Mesenchymal stem cell (in vitro differentiated cells and primary cell): ENCODE data around the gene NT5DC3. TPM values are rescaled to one million over a fixed set of nuclear protein-coding genes. Genes with fewer than 3 reads are reported as not detected.

ENCODE experiments used
- DNase-seq: peaks from one replicate; pipeline ENCODE4 v3.0.0-alpha.2; 2013
- H2AFZ ChIP-seq: one replicate; pipeline ENCODE4 v1.6.1; 2013; ENCODE audit warnings: low read depth, mild to moderate bottlenecking, control low read depth, inconsistent platforms, low read length, moderate library complexity
- H2AK5ac ChIP-seq: 2 replicates; pipeline ENCODE4 v1.6.1; 2013; ENCODE audit warnings: low read length, moderate library complexity, mild to moderate bottlenecking, inconsistent platforms; ENCODE audit not compliant: severe bottlenecking
- H2BK120ac ChIP-seq: one replicate; pipeline ENCODE4 v1.6.1; 2013; ENCODE audit warnings: low read depth, mild to moderate bottlenecking, inconsistent platforms, low read length, moderate library complexity
- H2BK12ac ChIP-seq, 2 experiments: one replicate each; pipeline ENCODE4 v1.6.1; 2013; ENCODE audit warnings: inconsistent platforms in 2 of 2, low read length in 2 of 2, mild to moderate bottlenecking in 2 of 2, moderate library complexity in 2 of 2, control low read depth in 1 of 2
- H2BK15ac ChIP-seq: one replicate; pipeline ENCODE4 v1.6.1; 2013; ENCODE audit warnings: mild to moderate bottlenecking, low read depth, inconsistent platforms; ENCODE audit not compliant: poor library complexity, severe bottlenecking
- H2BK5ac ChIP-seq: 2 replicates; pipeline ENCODE4 v1.6.1; 2013; ENCODE audit warnings: low read depth, mild to moderate bottlenecking, low read length, control low read depth, inconsistent platforms; ENCODE audit not compliant: poor library complexity, severe bottlenecking
- H3K14ac ChIP-seq, 2 experiments: one replicate each; pipeline ENCODE4 v1.6.1; 2013; ENCODE audit warnings: inconsistent platforms in 2 of 2, low read length in 2 of 2, control low read depth in 1 of 2, mild to moderate bottlenecking in 1 of 2, moderate library complexity in 1 of 2
- H3K18ac ChIP-seq, 2 experiments: one replicate each; pipeline ENCODE4 v1.6.1; 2013; ENCODE audit warnings: inconsistent platforms in 2 of 2, low read length in 2 of 2, control low read depth in 1 of 2, low read depth in 1 of 2, mild to moderate bottlenecking in 1 of 2
- H3K23ac ChIP-seq, 2 experiments: one replicate each; pipeline ENCODE4 v1.6.1; 2013; ENCODE audit warnings: inconsistent platforms in 2 of 2, low read length in 2 of 2, mild to moderate bottlenecking in 2 of 2, moderate library complexity in 2 of 2, control low read depth in 1 of 2
- H3K27ac ChIP-seq: 2 replicates; pipeline ENCODE4 v1.5.1; 2013; ENCODE audit warnings: mild to moderate bottlenecking, moderate library complexity, low read length, control low read depth, inconsistent platforms; ENCODE audit not compliant: poor library complexity, severe bottlenecking
- H3K27me3 ChIP-seq, 2 experiments: 2 replicates each; pipeline versions ENCODE4 v1.6.1 to v1.7.0; 2013; ENCODE audit warnings: low read length in 2 of 2, mild to moderate bottlenecking in 2 of 2, moderate library complexity in 2 of 2, control low read depth in 1 of 2, inconsistent platforms in 1 of 2; ENCODE audit not compliant: control insufficient read depth in 1 of 2, insufficient read depth in 1 of 2
- H3K36me3 ChIP-seq, 2 experiments: 2 replicates each; pipeline versions ENCODE4 v1.6.1 to v1.7.0; 2013; ENCODE audit warnings: low read length in 2 of 2, control low read depth in 1 of 2, inconsistent platforms in 1 of 2, low read depth in 1 of 2, mild to moderate bottlenecking in 1 of 2; ENCODE audit not compliant: insufficient read depth in 2 of 2, control insufficient read depth in 1 of 2
- H3K4ac ChIP-seq, 2 experiments: one replicate each; pipeline ENCODE4 v1.6.1; 2013; ENCODE audit warnings: inconsistent platforms in 2 of 2, low read length in 2 of 2, mild to moderate bottlenecking in 2 of 2, moderate library complexity in 2 of 2, control low read depth in 1 of 2, low read depth in 1 of 2
- H3K4me1 ChIP-seq: 2 replicates; pipeline ENCODE4 v1.6.1; 2013; ENCODE audit warnings: low read depth, low read length, control low read depth; ENCODE audit not compliant: control insufficient read depth, insufficient read depth
- H3K4me2 ChIP-seq: 2 replicates; pipeline ENCODE4 v1.6.1; 2013; ENCODE audit warnings: low read length, mild to moderate bottlenecking, inconsistent platforms; ENCODE audit not compliant: poor library complexity, severe bottlenecking
- H3K4me3 ChIP-seq, 2 experiments: 2 replicates each; pipeline versions ENCODE4 v1.5.1 to v1.7.0; 2013; ENCODE audit warnings: low read length in 2 of 2, mild to moderate bottlenecking in 2 of 2, control low read depth in 1 of 2, low read depth in 1 of 2; ENCODE audit not compliant: insufficient read depth in 1 of 2
- H3K79me1 ChIP-seq: replicated peaks from 2 replicates; pipeline ENCODE4 v1.6.1; 2013; ENCODE audit warnings: mild to moderate bottlenecking, control low read depth, low read length, inconsistent platforms; ENCODE audit not compliant: poor library complexity, severe bottlenecking
- H3K9ac ChIP-seq: 2 replicates; pipeline ENCODE4 v1.7.0; 2013; ENCODE audit warnings: mild to moderate bottlenecking, low read length, moderate library complexity
- H3K9me3 ChIP-seq: 2 replicates; pipeline ENCODE4 v1.7.0; 2013; ENCODE audit warnings: mild to moderate bottlenecking, low read length; ENCODE audit not compliant: control insufficient read depth
- H4K8ac ChIP-seq: one replicate; pipeline ENCODE4 v1.6.1; 2013; ENCODE audit warnings: inconsistent platforms, mild to moderate bottlenecking, low read length, moderate library complexity
- H4K91ac ChIP-seq: one replicate; pipeline ENCODE4 v1.6.1; 2013; ENCODE audit warnings: mild to moderate bottlenecking, low read length, inconsistent platforms
- WGBS: methylation state at CpG from one replicate; pipeline ENCODE4 v1.1.7; 2013; ENCODE audit warnings: mixed read lengths; 5-methylcytosine and 5-hydroxymethylcytosine counted together
- polyA plus RNA-seq, 2 experiments: library from polyadenylated mRNA; stranded (reverse); fragments of 200-250 nt; gene quantifications; one replicate each; pipeline ENCODE4 v1.2.3, GENCODE V29; 2013

Gene NT5DC3
- 2.5 TPM for polyA plus RNA-seq (2013, experiment 1 of 2)
- polyA plus RNA-seq (2013, experiment 2 of 2): 2.4 TPM

GRCh38 chr12:103840876-103841689 is at the start of gene NT5DC3:
Gene NT5DC3 (minus strand): TSS chr12:103841234. CDS start chr12:103841156, 78 bp downstream.
- H2AFZ ChIP-seq: peak within 1 kb of the TSS; percentile 88
- peak within 1 kb of the TSS; percentile 83 for H3K4me2 ChIP-seq
- H2BK120ac ChIP-seq: peak within 1 kb of the TSS; percentile 39
- no peaks in the 10 kb centered on the region for H3K9me3 ChIP-seq
- peak within 1 kb of the TSS; percentile 84 to 99 for H3K18ac ChIP-seq
- H3K14ac ChIP-seq: peak within 1 kb of the TSS in 1 of 2 experiments; percentile 97
- H2AK5ac ChIP-seq: peak within 1 kb of the TSS; percentile 39
- peak within 1 kb of the TSS; percentile 11 for H2BK5ac ChIP-seq
- H3K36me3 ChIP-seq: peaks cover 0 to 3% of the 10 kb centered on the region in 2 experiments
- H3K79me1 ChIP-seq: peaks cover 5% of the 10 kb centered on the region
- peak within 1 kb of the TSS; percentile 90 for H3K9ac ChIP-seq
- under 1% methylated on average over 61 of the region's 86 CpGs for WGBS
- peak within 1 kb of the TSS; percentile 70 for H4K91ac ChIP-seq
- DNase-seq: peak; percentile 80
- peak within 1 kb of the TSS; percentile 98 for H2BK15ac ChIP-seq
- H2BK12ac ChIP-seq: peak within 1 kb of the TSS in 1 of 2 experiments; percentile 99
- peak within 1 kb of the TSS; percentile 80 for H3K27ac ChIP-seq
- H3K4me3 ChIP-seq: peak within 1 kb of the TSS; percentile 88 to 97
- peaks cover 17% of the 10 kb centered on the region for H3K4me1 ChIP-seq
- H4K8ac ChIP-seq: peak within 1 kb of the TSS; percentile 82
- H3K4ac ChIP-seq: peak within 1 kb of the TSS; percentile 78 to 83
- H3K27me3 ChIP-seq: no peaks in the 10 kb centered on the region
- H3K23ac ChIP-seq: peak within 1 kb of the TSS in 1 of 2 experiments; percentile 96

DNA sequence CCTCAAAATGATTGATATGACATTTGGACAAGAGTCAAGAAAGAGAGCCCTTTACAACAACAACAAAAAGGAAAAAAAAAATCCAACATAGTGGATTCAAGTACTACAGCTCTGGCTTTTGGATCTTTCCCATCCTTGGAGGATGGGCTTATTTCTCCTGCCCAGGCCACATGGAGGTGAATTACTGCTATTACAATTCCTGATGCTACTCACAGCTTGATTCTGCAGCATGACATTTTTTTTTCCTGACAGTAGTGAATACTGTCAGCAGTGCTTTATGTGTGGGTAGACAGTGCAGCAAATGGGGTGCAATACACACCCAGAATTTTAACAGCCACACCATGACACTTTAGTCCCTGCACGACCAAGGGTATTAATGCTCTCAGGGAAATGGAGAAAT is 46.7 kb upstream of the NT5DC3 start:
- Histone ChIP-seq H3K4ac (no peak overlapping the region), H3K4me3 (no peak overlapping the region), H3K4me1 (no peaks in the 10 kb centered on the region), H4K8ac (no peak overlapping the region), H4K91ac (no peak overlapping the region), H2BK120ac (no peak overlapping the region), H2BK15ac (no peak overlapping the region), H3K4me2 (no peak overlapping the region), H2BK5ac (no peak overlapping the region), H3K27ac (no peak overlapping the region), H3K79me1 (no peaks in the 10 kb centered on the region), H2BK12ac (no peak overlapping the region), H3K36me3 (no peaks in the 10 kb centered on the region), H3K14ac (no peak overlapping the region), H3K23ac (no peak overlapping the region), H3K9me3 (no peaks in the 10 kb centered on the region), H2AK5ac (no peak overlapping the region), H2AFZ (no peak overlapping the region), H3K9ac (no peak overlapping the region), H3K27me3 (no peaks in the 10 kb centered on the region), H3K18ac (no peak overlapping the region)
- WGBS: 100% methylated on average over 1 of the region's 1 CpG
- DNase-seq: no peak

- H2BK12ac ChIP-seq: no peak overlapping the region
- no peaks in the 10 kb centered on the region for H3K36me3 ChIP-seq
- 84% methylated on average over 3 of the region's 4 CpGs for WGBS
- H3K4me1 ChIP-seq: no peaks in the 10 kb centered on the region
- no peak overlapping the region for H3K9ac ChIP-seq
- H2AK5ac ChIP-seq: no peak overlapping the region
- no peak overlapping the region for H2BK5ac ChIP-seq
- H4K8ac ChIP-seq: no peak overlapping the region
- H3K27me3 ChIP-seq: no peaks in the 10 kb centered on the region
- H3K18ac ChIP-seq: no peak overlapping the region
- no peak overlapping the region for H3K23ac ChIP-seq
- H3K4ac ChIP-seq: no peak overlapping the region
- H3K4me3 ChIP-seq: no peak overlapping the region
- H3K9me3 ChIP-seq: no peaks in the 10 kb centered on the region
- no peak overlapping the region for H4K91ac ChIP-seq
- H2BK120ac ChIP-seq: no peak overlapping the region
- H3K4me2 ChIP-seq: no peak overlapping the region
- no peaks in the 10 kb centered on the region for H3K79me1 ChIP-seq
- H3K27ac ChIP-seq: no peak overlapping the region
- no peak for DNase-seq
- H2AFZ ChIP-seq: no peak overlapping the region
- no peak overlapping the region for H2BK15ac ChIP-seq
- H3K14ac ChIP-seq: no peak overlapping the region
Observed at GRCh38 chr12:103886195-103886797, 45.3 kb upstream of the NT5DC3 start.

DNA sequence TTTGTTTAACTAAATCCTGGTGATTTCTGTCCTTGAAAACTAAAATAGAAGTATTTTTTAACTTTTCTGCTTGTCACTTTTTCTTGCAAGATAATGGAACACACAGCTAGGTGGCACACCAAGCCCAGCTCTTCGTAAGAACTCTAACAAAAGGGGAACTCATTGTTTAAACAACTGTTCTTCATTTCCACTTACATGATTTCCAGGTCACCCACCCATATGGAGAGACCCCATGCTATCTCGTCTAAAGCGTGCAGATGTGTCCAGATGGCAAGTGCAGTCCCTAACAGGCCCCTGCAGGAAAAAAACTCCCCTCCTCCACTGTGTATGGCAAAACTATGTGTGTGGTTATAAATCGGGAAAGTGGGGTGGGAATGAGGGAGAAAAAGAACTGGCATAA is 43.3 kb upstream of the NT5DC3 start:
- Histone ChIP-seq H2BK15ac (no peak overlapping the region), H3K9me3 (no peaks in the 10 kb centered on the region), H2AFZ (no peak overlapping the region), H3K18ac (no peak overlapping the region), H3K27me3 (no peaks in the 10 kb centered on the region), H2BK120ac (no peak overlapping the region), H2BK5ac (no peak overlapping the region), H3K4me2 (no peak overlapping the region), H2AK5ac (no peak overlapping the region), H3K14ac (no peak overlapping the region), H3K27ac (no peak overlapping the region), H3K4me1 (peaks cover 4% of the 10 kb centered on the region), H3K9ac (no peak overlapping the region), H3K4ac (no peak overlapping the region), H3K4me3 (no peak overlapping the region), H3K23ac (no peak overlapping the region), H3K36me3 (no peaks in the 10 kb centered on the region), H2BK12ac (no peak overlapping the region), H4K8ac (no peak overlapping the region), H3K79me1 (no peaks in the 10 kb centered on the region), H4K91ac (no peak overlapping the region)
- DNase-seq: peak; percentile 45
- 14% methylated on average over 1 of the region's 4 CpGs for WGBS
